PC-3 (cell line): ENCODE measurements around the gene TREM1.

Experiments used
- CTCF ChIP-seq: fragments of 300-600 bp; sonication (generic); conservative IDR thresholded peaks from 2 replicates; pipeline ENCODE4 v1.5.1; 2017; ENCODE audit warnings: antibody characterized with exemption, low read depth, mild to moderate bottlenecking, low read length
- EZH2phosphoT487 ChIP-seq: fragments of 300-600 bp; sonication (generic); IDR thresholded peaks from 2 replicates; pipeline ENCODE4 v1.6.1; 2018; ENCODE audit warnings: mild to moderate bottlenecking, antibody characterized with exemption, low read length, borderline replicate concordance

GRCh38 chr6:41269166-41269565 is 17.3 kb downstream of the TREM1 start:
- TF ChIP-seq CTCF = no peak
- no peak for TF ChIP-seq EZH2phosphoT487
